Bone marrow (tissue), 2 donors: ENCODE results near the gene ZDHHC13.
A peak's percentile ranks its signal among the peaks of the same experiment; 100 is the strongest.

ENCODE experiments used
- DNase-seq, 2 donors: peaks; one replicate each; lab custom pipeline; 2025; lab: John Stamatoyannopoulos, UW

The ZDHHC13 gene, protein sequence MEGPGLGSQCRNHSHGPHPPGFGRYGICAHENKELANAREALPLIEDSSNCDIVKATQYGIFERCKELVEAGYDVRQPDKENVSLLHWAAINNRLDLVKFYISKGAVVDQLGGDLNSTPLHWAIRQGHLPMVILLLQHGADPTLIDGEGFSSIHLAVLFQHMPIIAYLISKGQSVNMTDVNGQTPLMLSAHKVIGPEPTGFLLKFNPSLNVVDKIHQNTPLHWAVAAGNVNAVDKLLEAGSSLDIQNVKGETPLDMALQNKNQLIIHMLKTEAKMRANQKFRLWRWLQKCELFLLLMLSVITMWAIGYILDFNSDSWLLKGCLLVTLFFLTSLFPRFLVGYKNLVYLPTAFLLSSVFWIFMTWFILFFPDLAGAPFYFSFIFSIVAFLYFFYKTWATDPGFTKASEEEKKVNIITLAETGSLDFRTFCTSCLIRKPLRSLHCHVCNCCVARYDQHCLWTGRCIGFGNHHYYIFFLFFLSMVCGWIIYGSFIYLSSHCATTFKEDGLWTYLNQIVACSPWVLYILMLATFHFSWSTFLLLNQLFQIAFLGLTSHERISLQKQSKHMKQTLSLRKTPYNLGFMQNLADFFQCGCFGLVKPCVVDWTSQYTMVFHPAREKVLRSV

DNA sequence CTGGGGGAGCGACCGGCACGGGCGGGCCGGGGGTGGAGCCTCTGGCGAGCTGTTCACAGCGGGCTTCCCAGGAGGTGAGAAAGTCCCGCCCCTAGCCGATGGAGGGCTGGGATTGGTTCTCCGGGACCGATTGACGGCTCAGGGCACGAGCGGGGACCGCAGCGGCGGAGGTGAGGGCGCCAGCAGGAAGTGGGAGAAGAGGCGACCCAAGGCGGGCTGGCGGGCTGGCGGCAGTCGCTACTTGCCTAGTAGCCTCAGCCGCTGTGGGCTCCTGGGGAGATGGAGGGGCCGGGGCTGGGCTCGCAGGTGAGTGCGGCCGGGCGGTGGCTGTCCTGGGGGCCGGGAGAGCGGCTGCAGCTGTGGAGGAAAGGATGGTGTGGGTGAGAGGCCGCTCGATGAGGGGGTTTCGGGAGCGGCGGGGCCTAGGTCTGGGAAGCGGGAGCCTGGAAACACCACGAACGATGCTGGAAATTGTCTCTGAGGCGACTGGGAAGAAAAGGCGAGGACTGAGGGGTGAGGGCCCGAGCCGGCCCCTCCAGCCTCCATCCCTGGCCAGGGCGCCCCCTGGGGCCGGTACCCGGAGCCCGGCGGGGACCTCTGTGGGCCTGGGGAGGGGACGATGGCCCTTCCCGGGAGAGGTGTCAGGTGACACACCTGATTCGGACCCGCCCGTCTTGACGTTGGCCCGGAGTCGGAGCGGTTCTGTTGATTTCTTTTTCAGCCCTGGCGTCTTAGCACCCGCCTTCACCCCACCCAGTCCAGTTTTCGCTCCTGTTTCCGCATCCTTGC lies at the start of gene ZDHHC13:
ZDHHC13 (plus strand) TSS at position 198 of the 789 bp plus-strand sequence; CDS start at position 280, 82 bp downstream.
- DNase-seq: peak; percentile 71 to 74

DNA sequence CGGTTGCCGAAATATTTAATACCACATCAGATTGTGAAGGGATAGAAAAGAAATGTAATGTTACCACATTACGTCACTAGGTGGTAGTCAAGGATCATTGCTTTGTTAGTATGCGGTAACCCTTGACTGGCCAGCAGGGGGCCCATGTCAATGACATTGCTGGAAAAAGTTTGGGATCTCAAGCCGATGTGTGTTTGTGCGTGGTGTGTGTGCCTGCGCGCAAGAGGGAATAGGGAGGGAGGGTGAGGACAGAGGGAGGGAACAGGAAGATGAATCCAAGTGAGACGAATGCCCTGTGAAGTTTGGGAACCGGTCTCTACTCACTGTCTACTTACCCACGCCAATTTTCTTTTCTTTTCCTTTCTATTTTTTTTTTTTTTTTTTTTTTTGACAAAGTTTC lies 45.7 kb upstream of the ZDHHC13 start:
- peak; percentile 25 to 77 for DNase-seq

DNA sequence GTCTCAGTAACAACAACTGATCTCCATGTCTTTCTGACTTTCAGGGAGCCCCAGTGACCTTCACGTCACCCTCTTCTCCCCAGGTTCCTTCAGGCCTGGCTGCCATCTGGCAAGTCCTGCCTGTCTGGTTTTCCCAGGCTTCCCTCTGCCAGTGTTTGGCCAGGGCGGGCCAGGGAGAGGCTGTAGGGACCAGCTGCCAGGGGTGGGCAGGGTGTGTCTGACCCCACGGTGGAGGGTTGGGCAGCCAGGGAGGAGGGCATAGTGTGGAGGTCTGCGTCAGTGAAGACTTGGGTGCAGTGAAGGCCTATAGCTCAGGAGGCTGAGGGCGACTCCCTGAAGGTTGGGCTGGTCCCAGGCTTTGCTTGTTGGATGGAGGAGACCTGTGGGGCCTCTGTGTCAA lies 44.5 kb upstream of the ZDHHC13 start:
- DNase-seq: no peak

DNA sequence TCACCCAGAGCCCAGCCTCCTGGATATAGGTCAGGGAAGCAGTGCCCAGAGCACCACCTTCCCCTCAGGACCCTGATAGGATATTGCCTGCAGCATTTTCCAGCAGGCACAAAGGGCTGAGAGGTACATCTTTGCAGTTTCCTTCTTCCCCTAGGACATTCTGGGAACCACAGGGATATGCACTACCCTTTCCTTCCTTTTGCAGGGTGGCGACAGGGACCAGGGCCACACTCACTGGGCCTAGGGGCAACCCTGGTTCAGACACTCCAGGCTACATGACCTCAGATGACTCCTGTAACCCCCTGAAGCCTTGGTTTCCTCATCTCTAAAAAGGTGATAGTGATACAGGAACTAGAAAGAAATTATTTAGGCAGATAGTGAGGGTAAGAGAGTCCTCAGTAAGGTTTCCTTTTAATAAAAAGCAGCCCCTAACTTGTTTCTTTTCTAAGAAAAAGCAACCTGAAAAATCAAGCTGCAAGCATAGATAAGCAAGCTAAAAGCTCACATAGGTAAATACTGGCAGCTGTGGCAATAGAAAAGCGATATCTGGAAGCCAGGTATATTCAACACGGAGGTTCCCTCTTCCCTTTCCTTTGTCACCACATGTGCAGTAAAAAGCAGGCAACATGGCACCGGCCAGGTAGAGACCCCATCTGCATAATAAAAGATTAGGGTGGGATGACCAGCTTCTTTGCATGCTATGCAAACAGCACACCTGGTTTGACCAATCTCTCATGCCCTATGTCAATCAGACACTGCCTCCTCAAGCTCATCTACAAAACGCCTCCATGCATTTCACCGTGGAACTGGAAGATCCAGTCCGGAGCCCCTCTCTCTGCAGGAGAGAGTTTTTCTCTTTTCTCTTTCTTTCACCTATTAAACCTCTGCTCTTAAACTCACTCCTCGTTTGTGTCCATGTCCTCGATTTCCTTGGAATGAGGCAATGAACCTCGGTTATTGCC lies 43.2 kb upstream of the ZDHHC13 start:
- no peak for DNase-seq

DNA sequence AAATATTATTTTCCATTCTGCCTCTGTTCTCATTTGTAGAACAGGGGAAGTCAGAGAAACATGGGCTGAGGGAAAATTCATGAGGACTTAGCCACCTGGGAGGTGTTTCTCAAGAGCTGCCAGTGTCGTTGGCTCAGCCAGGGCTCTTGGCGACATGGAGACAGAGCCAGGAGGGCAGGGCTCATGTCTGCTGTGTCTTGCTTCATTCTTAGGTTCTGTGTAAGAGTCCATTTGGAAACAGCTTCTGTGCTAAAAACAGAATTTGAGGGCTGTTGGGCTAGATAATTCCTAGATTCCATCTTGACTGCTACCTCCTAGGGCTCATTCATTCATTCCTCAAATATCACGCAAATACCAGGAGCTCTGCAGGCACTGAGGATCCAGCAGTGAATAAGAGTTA lies 41.3 kb upstream of the ZDHHC13 start:
- no peak for DNase-seq

DNA sequence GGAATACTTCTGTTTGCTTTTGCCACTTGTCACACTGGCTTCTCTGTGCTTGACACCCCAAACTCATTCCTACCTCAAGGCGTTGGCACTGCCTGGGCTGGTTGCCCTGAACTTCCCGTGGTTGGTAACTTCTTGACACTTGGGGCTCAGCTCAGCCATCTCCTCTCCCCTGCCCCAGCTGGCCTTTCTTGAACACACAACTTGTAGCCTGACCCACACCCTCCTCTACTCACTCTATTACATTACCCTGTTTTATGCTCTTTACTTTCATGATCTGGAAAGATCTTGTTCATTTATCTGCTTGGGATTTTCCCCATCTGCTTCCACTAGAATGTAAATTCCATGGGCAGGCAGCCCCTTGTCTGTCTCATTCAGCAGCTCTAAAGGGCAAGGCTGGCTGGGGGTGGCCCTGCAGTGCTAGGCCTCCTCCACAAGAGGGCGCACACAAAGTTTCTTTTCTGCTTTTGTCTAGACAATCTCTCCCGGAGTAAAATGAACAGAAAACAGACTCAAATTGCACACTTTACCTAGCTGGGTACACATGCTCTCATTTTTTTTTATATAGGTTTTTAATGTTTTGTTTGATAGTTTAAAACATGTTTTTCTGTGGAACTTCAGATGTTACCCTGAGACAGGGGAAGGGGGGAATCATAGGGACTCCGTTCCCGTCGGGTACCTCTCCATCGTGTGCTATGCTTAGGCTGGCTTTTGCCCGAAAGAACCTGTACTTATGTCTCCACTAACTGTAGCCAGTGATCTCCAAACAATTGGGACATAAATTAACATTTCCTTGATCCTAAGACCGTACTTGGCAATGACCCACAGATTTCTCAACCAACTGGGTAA lies 40.0 kb upstream of the ZDHHC13 start:
- DNase-seq: peak in 1 of 2 donors; percentile 2

DNA sequence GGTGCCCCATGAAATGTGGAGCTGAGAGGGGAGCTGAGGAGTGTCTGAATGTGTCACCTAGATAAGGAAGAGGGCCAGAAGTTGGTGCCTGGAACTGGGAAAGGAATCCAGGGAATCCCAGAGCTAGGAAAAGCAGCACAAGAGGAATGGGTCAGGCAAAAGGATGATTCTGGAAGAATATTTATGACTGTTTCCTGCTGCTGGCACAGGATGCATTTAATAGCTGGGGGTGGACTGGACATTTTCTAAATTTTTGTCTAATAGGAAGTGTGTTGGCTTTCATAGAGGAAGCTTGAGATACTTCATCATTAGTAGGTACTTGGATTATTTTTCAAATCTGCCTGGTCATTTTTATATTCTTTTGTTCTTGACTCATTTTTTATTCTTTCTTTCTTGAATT lies 39.0 kb upstream of the ZDHHC13 start:
- no peak for DNase-seq

DNA sequence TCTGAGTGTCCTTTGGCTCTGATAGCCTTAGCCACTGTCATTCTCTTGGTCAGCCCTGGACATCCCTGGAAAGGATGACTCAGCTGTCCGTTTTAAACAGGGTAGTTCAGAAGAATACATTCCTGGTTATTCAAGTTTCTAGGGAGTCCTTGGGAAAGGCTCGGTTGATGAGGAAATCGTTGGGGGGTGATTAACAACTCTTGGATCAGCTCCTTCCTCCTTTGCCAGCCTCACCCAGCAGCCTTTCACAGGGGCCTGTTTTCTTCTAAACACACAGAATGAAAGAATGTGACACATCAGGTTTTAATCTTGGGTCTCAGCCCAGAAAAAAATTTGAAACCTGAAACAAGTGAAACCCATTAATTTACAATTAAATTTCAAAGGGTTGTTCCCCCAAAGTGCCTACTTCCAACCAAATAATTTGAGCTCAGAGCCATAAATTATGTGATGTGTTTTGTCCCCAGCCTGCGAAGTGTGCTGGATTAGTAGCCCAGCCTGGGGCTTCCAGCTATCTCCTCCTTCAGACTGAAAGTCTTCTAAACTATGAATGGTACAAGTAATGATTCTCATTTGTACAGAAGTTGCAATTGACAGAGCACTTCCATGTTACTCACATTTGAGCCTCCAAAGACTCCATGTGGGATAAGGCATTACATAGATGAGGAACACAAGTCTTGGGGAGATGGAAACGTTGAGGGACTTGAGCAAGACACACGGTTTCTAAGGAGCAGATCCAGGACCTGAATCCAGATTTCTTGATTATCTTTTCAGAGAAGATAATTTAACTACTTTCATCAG lies 37.1 kb upstream of the ZDHHC13 start:
- DNase-seq: no peak

DNA sequence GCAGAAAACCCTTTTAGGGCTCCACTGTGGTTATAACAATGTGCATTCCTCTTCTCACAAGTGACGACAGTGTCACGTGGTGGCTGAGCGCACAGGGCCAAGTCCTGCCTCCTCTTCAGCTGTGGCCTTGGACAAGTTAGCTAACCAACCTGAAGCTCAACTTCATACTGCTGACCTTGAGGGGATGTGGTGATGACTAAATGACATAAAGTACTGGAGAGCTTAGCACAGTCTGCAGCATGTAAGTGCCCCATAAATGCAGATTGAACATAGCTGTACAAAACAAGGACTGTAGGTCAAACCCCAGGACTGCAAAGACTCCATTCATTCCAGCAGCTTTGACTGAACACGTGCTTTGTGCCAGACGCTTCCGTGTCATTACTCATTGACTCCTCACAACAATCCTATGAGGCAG lies 36.4 kb upstream of the ZDHHC13 start:
- DNase-seq: no peak

DNA sequence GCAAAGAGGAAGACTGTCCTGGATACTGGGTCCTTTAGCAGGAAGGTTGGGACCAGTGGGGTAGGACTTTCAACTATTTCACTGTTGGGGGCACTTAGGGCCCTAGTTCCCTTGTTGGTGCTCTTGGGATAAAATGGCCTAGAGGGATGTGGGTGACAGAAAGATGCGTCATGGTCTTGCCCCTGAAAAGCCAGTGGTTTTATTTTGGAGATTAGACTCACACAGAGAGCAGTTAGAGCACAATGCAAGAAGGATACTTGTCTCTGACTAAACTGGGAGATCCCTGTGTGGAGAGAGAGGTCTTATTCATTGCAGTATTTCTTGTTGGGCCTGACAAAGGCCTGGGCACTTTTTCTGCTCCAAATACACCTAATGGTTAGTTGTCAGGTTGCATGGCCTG lies 33.8 kb upstream of the ZDHHC13 start:
- no peak for DNase-seq

DNA sequence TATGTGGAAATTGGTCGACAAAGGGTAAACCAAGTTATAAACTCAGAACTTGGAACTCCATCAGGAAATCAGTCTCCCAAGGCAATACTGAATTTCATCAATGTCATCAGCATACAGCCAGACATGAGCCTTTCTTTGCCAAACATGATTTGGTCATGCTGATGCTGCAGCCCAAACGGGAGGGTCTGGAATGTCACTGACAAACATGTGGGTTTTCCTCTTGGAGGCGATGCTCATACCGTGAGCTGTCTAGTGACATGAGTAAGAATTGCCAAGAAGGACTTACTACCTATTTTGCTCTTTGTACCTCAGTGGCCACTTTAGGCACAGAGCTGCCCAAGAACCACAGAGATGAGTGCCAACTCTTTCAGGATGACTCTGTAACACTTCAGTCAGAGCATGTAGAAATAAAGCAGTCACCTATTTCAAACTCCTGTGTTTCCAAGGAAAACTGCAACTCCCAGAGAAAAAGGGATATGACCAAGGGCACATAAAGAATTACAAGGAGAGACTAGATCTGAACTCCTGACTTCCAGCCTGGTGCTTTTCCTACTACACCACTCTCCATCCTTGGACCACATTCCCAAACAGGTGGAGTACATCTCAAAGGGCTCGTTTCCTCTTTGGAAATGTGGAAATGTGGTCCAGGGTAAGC lies 32.2 kb upstream of the ZDHHC13 start:
- DNase-seq: no peak

DNA sequence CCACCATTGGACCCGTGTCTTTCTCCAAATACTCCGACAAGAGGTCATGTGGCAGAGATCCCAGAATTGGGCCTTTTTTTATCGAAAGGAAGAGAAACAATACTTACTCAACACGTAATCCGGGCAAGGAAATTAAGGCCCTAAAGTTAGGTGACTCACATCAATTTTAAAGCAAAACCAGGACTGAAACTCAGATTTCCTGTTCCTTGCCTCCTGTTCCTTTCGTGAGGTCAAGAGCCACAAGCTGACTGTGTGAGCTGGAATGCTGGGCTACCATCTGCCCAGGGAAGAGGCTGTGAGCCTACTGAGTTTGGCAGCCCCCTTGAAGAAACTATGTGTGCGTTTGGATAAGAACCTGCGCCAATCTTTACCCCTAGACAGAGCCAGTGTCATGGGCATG lies 29.3 kb upstream of the ZDHHC13 start:
- DNase-seq: no peak

DNA sequence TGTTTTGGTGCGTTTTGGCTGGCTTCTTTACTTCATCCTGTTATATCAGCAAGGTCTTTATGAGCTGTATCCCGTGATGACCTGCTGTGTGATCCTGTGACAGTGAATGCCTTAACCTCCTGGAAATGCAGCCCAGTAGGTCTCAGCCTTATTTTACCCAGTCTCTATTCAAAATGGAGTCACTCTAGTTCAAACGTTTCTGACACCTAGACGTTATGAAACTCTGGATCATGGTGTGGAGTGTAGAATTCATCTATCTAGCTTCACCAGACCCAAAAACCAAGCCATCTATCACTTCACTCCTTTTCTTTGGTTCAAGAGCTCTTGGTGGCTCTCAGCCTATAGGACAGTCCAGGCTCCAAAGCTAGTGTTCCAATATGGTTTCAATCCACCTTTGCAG lies 28.2 kb upstream of the ZDHHC13 start:
- DNase-seq: no peak

DNA sequence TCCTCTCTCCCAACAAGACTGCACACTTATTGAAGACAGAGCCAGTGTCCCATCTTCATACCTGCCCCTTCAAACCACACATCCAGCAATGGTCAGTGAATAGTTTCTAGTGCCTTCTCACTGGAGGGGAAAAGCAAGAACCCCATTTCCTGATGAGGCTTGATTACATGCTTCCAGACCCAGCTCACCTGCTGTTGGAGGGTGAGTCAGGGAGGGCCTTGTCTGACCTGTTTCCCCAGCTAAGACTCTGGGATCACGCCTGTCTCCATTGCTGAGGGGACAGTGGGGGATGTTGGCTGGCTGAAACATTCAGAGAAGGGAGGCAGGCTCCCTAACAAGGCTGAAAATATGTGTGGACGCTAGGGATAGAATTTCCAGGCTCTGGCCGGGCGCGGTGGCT lies 27.5 kb upstream of the ZDHHC13 start:
- DNase-seq: no peak

DNA sequence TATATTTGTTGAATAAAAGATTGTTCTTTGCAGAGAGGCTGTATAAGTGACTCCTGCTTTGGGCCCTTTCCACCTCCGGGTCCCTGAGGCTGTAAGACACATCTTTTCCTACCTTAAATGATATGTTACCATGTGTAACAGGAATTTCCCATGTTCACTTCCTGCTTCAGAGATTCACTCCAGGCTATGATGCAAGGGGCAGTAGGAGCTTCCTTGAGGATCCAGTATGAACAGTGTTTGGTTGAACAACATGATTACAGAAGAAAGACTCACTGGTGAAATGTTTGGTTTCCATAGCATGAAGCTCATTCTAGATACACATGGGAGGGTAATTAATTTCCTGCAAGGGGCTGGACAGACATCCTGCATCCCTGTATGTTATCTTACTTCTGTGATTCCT lies 25.6 kb upstream of the ZDHHC13 start:
- no peak for DNase-seq

DNA sequence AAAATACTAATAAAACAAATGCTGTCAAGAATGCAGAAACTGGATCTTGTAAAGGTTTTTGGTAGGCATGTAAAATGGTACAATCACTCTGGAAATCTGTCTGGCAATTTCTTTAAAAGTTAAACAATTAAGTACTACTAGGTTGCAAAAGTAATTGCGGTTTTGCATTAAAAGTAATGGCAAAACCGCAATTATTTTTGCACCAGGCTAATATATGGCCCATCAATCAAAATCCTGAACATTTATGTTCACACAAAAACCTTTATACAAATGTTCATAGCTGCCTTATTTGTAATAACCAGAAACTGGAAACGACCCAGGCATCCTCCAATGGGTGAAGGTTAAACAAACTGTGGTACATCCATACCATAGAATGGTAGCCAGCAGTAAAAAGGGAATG lies 24.6 kb upstream of the ZDHHC13 start:
- DNase-seq: no peak

DNA sequence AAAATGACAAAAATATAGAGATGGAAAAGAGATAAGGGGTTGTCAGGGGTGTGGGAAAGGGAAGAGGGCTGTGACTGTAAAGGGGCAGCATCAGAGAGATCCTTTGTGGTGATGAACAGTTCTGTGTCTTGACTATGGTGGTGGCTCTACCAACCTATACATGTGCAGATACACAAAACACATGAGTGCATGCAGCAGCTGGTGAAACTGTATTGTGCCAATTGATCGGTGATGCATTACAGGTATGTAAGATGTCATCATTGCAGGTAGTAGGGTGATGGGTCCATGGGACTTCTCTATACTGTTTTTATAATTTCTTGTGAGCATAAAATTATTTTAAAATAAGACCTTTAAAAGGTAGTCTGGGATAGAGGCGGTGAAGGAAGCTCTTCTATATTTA lies 24.1 kb upstream of the ZDHHC13 start:
- DNase-seq: no peak

DNA sequence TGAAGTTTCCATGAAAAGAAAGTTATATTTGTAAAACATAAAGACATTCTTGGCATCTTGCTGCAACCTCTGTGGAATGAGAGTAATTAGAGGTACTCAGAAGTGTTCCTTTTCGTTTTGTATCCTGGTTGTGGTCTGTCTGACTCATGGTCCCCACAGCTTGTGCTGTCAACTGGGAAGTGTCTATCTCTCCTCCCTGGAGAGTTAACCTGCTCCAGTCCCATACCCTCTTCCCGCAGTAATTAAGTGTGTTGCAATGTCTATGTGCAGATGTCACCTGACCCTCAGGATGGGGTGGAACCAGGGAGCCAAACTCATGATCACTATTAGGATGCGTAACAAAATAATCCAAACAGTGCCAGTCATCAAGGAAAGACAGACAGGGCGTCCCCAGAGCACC lies 23.0 kb upstream of the ZDHHC13 start:
- no peak for DNase-seq

DNA sequence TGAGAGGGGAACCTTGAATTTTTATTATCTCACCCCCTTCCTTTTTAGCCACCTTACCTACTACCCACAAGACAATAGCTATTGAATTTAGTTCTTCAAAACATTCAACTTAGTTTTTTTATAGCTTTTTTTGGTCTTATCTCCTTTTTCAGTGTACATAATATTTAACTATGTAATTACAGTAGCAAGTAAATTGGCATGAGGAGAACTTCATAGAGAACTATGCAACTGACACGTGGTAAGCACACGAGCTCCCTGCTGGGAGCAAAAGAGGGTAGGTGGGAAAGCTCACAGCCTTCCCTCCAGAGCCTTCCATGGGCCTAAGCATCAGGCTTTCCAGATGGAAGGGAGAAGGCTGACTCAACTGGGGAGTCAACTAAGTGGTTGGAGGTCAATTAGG lies 22.1 kb upstream of the ZDHHC13 start:
- DNase-seq: no peak
